Breast epithelium (tissue), 4 donors: ENCODE data around the gene CLMN. TPM values are rescaled to one million over a fixed set of nuclear protein-coding genes. Genes with fewer than 3 reads are reported as not detected.
A peak's percentile ranks its signal among the peaks of the same experiment; 100 is the strongest.

Experiments used
- DNase-seq, 2 donors: peaks; one replicate each; pipeline ENCODE4 v3.0.0-alpha.2; 2019; ENCODE audit warnings: low spot score in 2 of 2
- H3K27ac ChIP-seq, 2 donors: fragments of 200-600 bp; sonication (generic) in 1 of 2; one replicate each; pipeline ENCODE4 v1.5.1; 2016 to 2019; ENCODE audit warnings: mild to moderate bottlenecking in 1 of 2
- H3K27me3 ChIP-seq, 2 donors: fragments of 200-600 bp; sonication (generic) in 1 of 2; one replicate each; pipeline versions ENCODE4 v1.5.1 to v1.6.0; 2017 to 2019; ENCODE audit warnings: control low read depth in 1 of 2, mild to moderate bottlenecking in 1 of 2
- H3K36me3 ChIP-seq: fragments of 200-600 bp; one replicate; pipeline ENCODE4 v1.5.1; 2019
- H3K4me1 ChIP-seq, 2 donors: fragments of 200-600 bp; sonication (generic); one replicate each; pipeline ENCODE4 v1.5.1; 2016 to 2019; ENCODE audit warnings: control low read depth in 1 of 2
- H3K4me3 ChIP-seq, 3 donors: fragments of 200-600 bp; sonication (generic); 1 replicate in 2 of 3; 2 replicates in 1 of 3; pipeline ENCODE4 v1.5.1; 2016 to 2019; ENCODE audit warnings: mild to moderate bottlenecking in 3 of 3, moderate library complexity in 2 of 3
- H3K9me3 ChIP-seq, 2 donors: fragments of 200-600 bp; sonication (generic) in 1 of 2; one replicate each; pipeline ENCODE4 v1.5.1; 2016 to 2019; ENCODE audit warnings: control low read depth in 1 of 2
- CTCF ChIP-seq, 3 donors: fragments of 450-650 bp; IDR thresholded peaks; one replicate each; pipeline ENCODE4 v1.5.1; 2016 to 2017; ENCODE audit warnings: antibody characterized with exemption in 3 of 3, mild to moderate bottlenecking in 3 of 3, moderate library complexity in 3 of 3
- POLR2A ChIP-seq: fragments of 450-650 bp; IDR thresholded peaks from one replicate; pipeline ENCODE4 v1.6.1; 2016; ENCODE audit warnings: antibody characterized with exemption, mild to moderate bottlenecking, moderate library complexity
- POLR2AphosphoS5 ChIP-seq, 3 donors: sonication (generic); formaldehyde crosslinking; IDR thresholded peaks; one replicate each; pipeline ENCODE4 v1.6.1; 2017; ENCODE audit warnings: antibody characterized with exemption in 3 of 3
- intact Hi-C: fragments of 100-400 bp; cut with DNase I; formaldehyde crosslinking; loops from one replicate; pipeline ENCODE4 v1.15.1; 2023; ENCODE audit warnings: low total_unique reads
- total RNA-seq, 3 donors: library from RNA; depleted of rRNA; stranded (reverse); fragments of >200 nt; gene quantifications; one replicate each; pipeline ENCODE4 v1.1.0, GENCODE V29; 2016

CLMN gene
- total RNA-seq, 3 donors from 2014 or later, result 23.7 to 73.6 (median 48.5) TPM

GRCh38 chr14:95260537-95261361 is 59.0 kb downstream of the CLMN start:
- Histone ChIP-seq H3K4me3 (no peak overlapping the region), H3K4me1 (peaks cover 0 to 11% of the 10 kb centered on the region in 2 donors), H3K27ac (peak overlapping the region; percentile 29 to 96), H3K9me3 (no peaks in the 10 kb centered on the region), H3K36me3 (no peaks in the 10 kb centered on the region), H3K27me3 (no peaks in the 10 kb centered on the region)
- peak in 1 of 2 donors; percentile 12 for DNase-seq
- TF ChIP-seq CTCF (IDR thresholded peaks at IDR 0.05) (no peak), POLR2A (no peak), POLR2AphosphoS5 (IDR thresholded peaks at IDR 0.05) (no peak)
- intact Hi-C loops, result no loop called here

DNA sequence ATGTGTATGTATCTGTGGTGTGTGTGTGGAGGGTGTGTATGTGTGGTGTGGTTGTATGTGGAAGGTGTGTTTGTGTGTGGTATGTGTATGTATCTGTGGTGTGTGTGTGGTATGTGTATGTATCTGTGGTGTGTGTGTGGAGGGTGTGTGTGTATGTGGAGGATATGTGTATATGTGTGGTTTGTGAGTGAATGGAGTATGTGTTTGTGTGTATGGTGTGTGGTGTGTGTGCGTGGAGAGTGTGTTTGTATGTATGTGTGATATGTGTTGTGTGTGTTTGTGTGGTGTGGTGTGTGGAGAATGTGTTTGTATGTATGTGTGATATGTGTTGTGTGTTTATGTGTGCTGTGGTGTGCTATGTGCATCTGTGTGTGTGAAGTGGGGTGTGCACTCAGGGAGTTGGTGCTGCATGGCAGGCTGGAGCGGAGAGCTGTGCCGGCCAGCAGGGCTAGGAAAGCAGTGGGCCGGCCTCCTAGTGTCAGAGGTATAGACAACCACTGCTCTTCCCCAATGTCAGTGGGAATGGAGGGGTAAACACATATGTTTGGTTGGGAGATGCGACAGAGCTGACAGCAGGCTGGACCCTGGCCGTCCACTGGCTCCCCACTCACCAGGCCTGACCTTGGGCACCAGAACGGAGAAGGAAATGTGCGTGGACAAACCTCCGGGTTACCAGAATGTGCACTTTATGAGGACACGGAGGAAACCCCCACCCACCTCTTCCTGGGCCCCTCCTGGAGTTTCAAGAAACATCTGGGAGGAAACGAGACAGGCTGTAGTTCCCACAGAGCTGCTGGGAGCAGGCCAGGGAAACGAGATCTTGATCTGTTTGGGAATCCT is 60.7 kb downstream of the CLMN start:
- Histone ChIP-seq H3K27ac (peak overlapping the region; percentile 1 to 46), H3K4me3 (no peak overlapping the region), H3K27me3 (no peaks in the 10 kb centered on the region), H3K4me1 (peaks cover 0 to 15% of the 10 kb centered on the region in 2 donors), H3K36me3 (no peaks in the 10 kb centered on the region), H3K9me3 (no peaks in the 10 kb centered on the region)
- intact Hi-C loops, result no loop called here
- DNase-seq, result peak in 1 of 2 donors; percentile 17
- TF ChIP-seq POLR2A (no peak), POLR2AphosphoS5 (IDR thresholded peaks at IDR 0.05) (no peak), CTCF (IDR thresholded peaks at IDR 0.05) (no peak)

GRCh38 chr14:95258156-95258555 is 61.6 kb downstream of the CLMN start:
- no peaks in the 10 kb centered on the region for H3K27me3 ChIP-seq
- H3K9me3 ChIP-seq, result no peaks in the 10 kb centered on the region
- H3K36me3 ChIP-seq, result no peaks in the 10 kb centered on the region
- peak overlapping the region in 1 of 2 donors; percentile 13 for H3K27ac ChIP-seq
- intact Hi-C loops, result no loop called here
- TF ChIP-seq POLR2AphosphoS5 (IDR thresholded peaks at IDR 0.05) (no peak), POLR2A (no peak)
- DNase-seq, result peak in 1 of 2 donors; percentile 1
- peaks cover 0 to 15% of the 10 kb centered on the region in 2 donors for H3K4me1 ChIP-seq
- H3K4me3 ChIP-seq, result no peak overlapping the region

DNA sequence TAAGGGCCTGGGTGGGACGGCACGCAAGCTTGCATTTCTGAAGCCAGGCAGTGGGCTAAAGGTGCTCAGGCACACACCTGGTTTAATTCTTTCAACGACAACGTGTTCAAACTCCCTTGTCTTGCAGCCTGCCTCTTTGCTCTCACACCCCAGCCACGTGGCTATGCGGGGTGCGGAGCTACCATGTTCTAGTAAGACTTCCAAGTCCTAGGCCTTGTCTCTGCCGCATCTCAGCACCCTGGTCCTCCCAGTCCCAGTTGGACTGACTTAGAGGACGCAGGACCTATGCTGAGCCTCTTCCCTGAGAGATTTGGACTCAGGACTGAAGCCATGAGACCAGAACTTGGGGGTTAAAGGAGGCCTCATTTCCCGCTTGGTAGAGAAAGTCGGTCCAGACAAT is 62.2 kb downstream of the CLMN start:
- H3K4me3 ChIP-seq, result no peak overlapping the region
- H3K27me3 ChIP-seq, result no peaks in the 10 kb centered on the region
- TF ChIP-seq POLR2AphosphoS5 (IDR thresholded peaks at IDR 0.05) (no peak), CTCF (IDR thresholded peaks at IDR 0.05) (no peak), POLR2A (no peak)
- H3K9me3 ChIP-seq, result no peaks in the 10 kb centered on the region
- no peak overlapping the region for H3K27ac ChIP-seq
- DNase-seq, result no peak
- H3K4me1 ChIP-seq, result peaks cover 0 to 15% of the 10 kb centered on the region in 2 donors
- intact Hi-C loops, result no loop called here
- no peaks in the 10 kb centered on the region for H3K36me3 ChIP-seq

DNA sequence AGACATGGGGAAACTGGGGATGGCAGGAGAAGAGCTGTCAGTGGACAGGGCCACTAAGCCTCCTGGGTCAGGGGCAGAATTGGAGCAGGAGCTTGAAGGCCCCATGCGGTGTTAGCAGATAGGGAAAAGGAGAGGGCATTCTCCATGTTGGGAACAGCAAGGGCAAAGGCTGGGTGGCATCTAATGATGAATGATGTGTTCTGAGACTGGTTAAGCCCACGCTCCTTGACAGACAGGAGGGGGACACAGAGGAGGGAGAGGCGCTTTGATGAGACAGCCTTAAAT is 63.0 kb downstream of the CLMN start:
- no peaks in the 10 kb centered on the region for H3K36me3 ChIP-seq
- no peaks in the 10 kb centered on the region for H3K9me3 ChIP-seq
- no peak for DNase-seq
- peaks cover 0 to 15% of the 10 kb centered on the region in 2 donors for H3K4me1 ChIP-seq
- H3K27me3 ChIP-seq, result no peaks in the 10 kb centered on the region
- intact Hi-C loops, result no loop called here
- no peak overlapping the region for H3K4me3 ChIP-seq
- TF ChIP-seq CTCF (IDR thresholded peaks at IDR 0.05) (no peak), POLR2A (no peak), POLR2AphosphoS5 (IDR thresholded peaks at IDR 0.05) (no peak)
- H3K27ac ChIP-seq, result no peak overlapping the region
